Mesenchymal stem cell (in vitro differentiated cells and primary cell): ENCODE data around the gene TUB.
A peak's percentile ranks its signal among the peaks of the same experiment; 100 is the strongest.

ENCODE experiments used
- DNase-seq: peaks from one replicate; pipeline ENCODE4 v3.0.0-alpha.2; 2013
- H2AFZ ChIP-seq: one replicate; pipeline ENCODE4 v1.6.1; 2013; ENCODE audit warnings: low read depth, mild to moderate bottlenecking, control low read depth, inconsistent platforms, low read length, moderate library complexity
- H2AK5ac ChIP-seq: 2 replicates; pipeline ENCODE4 v1.6.1; 2013; ENCODE audit warnings: low read length, moderate library complexity, mild to moderate bottlenecking, inconsistent platforms; ENCODE audit not compliant: severe bottlenecking
- H2BK120ac ChIP-seq: one replicate; pipeline ENCODE4 v1.6.1; 2013; ENCODE audit warnings: low read depth, mild to moderate bottlenecking, inconsistent platforms, low read length, moderate library complexity
- H2BK12ac ChIP-seq, 2 experiments: one replicate each; pipeline ENCODE4 v1.6.1; 2013; ENCODE audit warnings: inconsistent platforms in 2 of 2, low read length in 2 of 2, mild to moderate bottlenecking in 2 of 2, moderate library complexity in 2 of 2, control low read depth in 1 of 2
- H2BK15ac ChIP-seq: one replicate; pipeline ENCODE4 v1.6.1; 2013; ENCODE audit warnings: mild to moderate bottlenecking, low read depth, inconsistent platforms; ENCODE audit not compliant: poor library complexity, severe bottlenecking
- H2BK5ac ChIP-seq: 2 replicates; pipeline ENCODE4 v1.6.1; 2013; ENCODE audit warnings: low read depth, mild to moderate bottlenecking, low read length, control low read depth, inconsistent platforms; ENCODE audit not compliant: poor library complexity, severe bottlenecking
- H3K14ac ChIP-seq, 2 experiments: one replicate each; pipeline ENCODE4 v1.6.1; 2013; ENCODE audit warnings: inconsistent platforms in 2 of 2, low read length in 2 of 2, control low read depth in 1 of 2, mild to moderate bottlenecking in 1 of 2, moderate library complexity in 1 of 2
- H3K18ac ChIP-seq, 2 experiments: one replicate each; pipeline ENCODE4 v1.6.1; 2013; ENCODE audit warnings: inconsistent platforms in 2 of 2, low read length in 2 of 2, control low read depth in 1 of 2, low read depth in 1 of 2, mild to moderate bottlenecking in 1 of 2
- H3K23ac ChIP-seq, 2 experiments: one replicate each; pipeline ENCODE4 v1.6.1; 2013; ENCODE audit warnings: inconsistent platforms in 2 of 2, low read length in 2 of 2, mild to moderate bottlenecking in 2 of 2, moderate library complexity in 2 of 2, control low read depth in 1 of 2
- H3K27ac ChIP-seq: 2 replicates; pipeline ENCODE4 v1.5.1; 2013; ENCODE audit warnings: mild to moderate bottlenecking, moderate library complexity, low read length, control low read depth, inconsistent platforms; ENCODE audit not compliant: poor library complexity, severe bottlenecking
- H3K27me3 ChIP-seq, 2 experiments: 2 replicates each; pipeline versions ENCODE4 v1.6.1 to v1.7.0; 2013; ENCODE audit warnings: low read length in 2 of 2, mild to moderate bottlenecking in 2 of 2, moderate library complexity in 2 of 2, control low read depth in 1 of 2, inconsistent platforms in 1 of 2; ENCODE audit not compliant: control insufficient read depth in 1 of 2, insufficient read depth in 1 of 2
- H3K36me3 ChIP-seq, 2 experiments: 2 replicates each; pipeline versions ENCODE4 v1.6.1 to v1.7.0; 2013; ENCODE audit warnings: low read length in 2 of 2, control low read depth in 1 of 2, inconsistent platforms in 1 of 2, low read depth in 1 of 2, mild to moderate bottlenecking in 1 of 2; ENCODE audit not compliant: insufficient read depth in 2 of 2, control insufficient read depth in 1 of 2
- H3K4ac ChIP-seq, 2 experiments: one replicate each; pipeline ENCODE4 v1.6.1; 2013; ENCODE audit warnings: inconsistent platforms in 2 of 2, low read length in 2 of 2, mild to moderate bottlenecking in 2 of 2, moderate library complexity in 2 of 2, control low read depth in 1 of 2, low read depth in 1 of 2
- H3K4me1 ChIP-seq: 2 replicates; pipeline ENCODE4 v1.6.1; 2013; ENCODE audit warnings: low read depth, low read length, control low read depth; ENCODE audit not compliant: control insufficient read depth, insufficient read depth
- H3K4me2 ChIP-seq: 2 replicates; pipeline ENCODE4 v1.6.1; 2013; ENCODE audit warnings: low read length, mild to moderate bottlenecking, inconsistent platforms; ENCODE audit not compliant: poor library complexity, severe bottlenecking
- H3K4me3 ChIP-seq, 2 experiments: 2 replicates each; pipeline versions ENCODE4 v1.5.1 to v1.7.0; 2013; ENCODE audit warnings: low read length in 2 of 2, mild to moderate bottlenecking in 2 of 2, control low read depth in 1 of 2, low read depth in 1 of 2; ENCODE audit not compliant: insufficient read depth in 1 of 2
- H3K79me1 ChIP-seq: replicated peaks from 2 replicates; pipeline ENCODE4 v1.6.1; 2013; ENCODE audit warnings: mild to moderate bottlenecking, control low read depth, low read length, inconsistent platforms; ENCODE audit not compliant: poor library complexity, severe bottlenecking
- H3K9ac ChIP-seq: 2 replicates; pipeline ENCODE4 v1.7.0; 2013; ENCODE audit warnings: mild to moderate bottlenecking, low read length, moderate library complexity
- H3K9me3 ChIP-seq: 2 replicates; pipeline ENCODE4 v1.7.0; 2013; ENCODE audit warnings: mild to moderate bottlenecking, low read length; ENCODE audit not compliant: control insufficient read depth
- H4K8ac ChIP-seq: one replicate; pipeline ENCODE4 v1.6.1; 2013; ENCODE audit warnings: inconsistent platforms, mild to moderate bottlenecking, low read length, moderate library complexity
- H4K91ac ChIP-seq: one replicate; pipeline ENCODE4 v1.6.1; 2013; ENCODE audit warnings: mild to moderate bottlenecking, low read length, inconsistent platforms
- WGBS: methylation state at CpG from one replicate; pipeline ENCODE4 v1.1.7; 2013; ENCODE audit warnings: mixed read lengths; 5-methylcytosine and 5-hydroxymethylcytosine counted together

The TUB gene

DNA sequence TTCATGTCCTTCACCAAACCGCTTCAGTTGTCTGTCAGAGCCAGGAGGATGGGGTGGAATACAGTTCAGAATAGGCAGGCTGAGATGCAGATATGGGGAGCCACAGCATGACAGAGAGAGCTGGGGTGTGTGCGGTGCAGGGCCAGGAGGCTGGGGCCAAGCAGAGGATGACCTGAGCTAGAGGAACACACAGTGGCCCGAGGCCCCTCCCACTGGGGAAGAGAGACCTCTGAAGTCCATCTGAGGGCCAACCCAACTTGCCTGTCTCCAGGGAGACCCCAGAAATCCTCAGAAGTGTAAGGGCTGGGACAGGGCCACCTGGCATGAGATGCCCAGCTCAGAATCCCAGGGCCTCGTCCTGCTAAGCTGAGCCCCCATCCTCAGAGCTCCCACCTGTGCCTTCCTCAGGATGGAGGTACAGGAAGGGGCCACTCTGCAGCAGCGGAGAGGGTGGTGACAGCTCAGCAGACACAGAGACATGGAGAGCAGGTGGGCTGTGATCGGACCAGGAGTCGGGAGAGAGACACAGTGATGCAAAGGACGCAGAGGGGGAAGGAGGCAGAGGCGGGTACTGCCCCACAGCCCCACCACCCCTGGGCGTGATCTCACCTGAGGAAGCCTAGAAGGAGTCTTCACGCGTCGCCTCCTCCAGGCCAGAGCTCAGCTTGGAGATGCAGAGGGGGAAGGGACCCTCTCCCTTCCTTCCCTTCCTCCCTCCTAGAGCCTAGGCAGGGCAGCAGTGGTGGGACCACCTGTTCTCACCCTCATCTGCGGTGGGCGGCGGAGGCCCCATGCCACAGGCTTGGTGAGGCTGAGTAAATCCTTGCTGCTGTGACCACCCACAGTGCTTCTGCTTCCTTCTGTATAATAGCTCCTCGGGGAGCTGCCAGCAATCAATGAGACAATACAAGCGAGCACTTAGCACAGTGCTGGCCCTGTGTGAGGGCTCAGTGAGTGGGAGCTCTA lies 9.1 kb upstream of the TUB start:
- H2AFZ ChIP-seq: no peak overlapping the region

GRCh38 chr11:8075119-8075726 lies 5.8 kb upstream of the TUB start:
- no peak overlapping the region for H4K91ac ChIP-seq
- no peak overlapping the region for H2BK120ac ChIP-seq
- H3K4me2 ChIP-seq: no peak overlapping the region
- H2AFZ ChIP-seq: no peak overlapping the region
- H3K4ac ChIP-seq: no peak overlapping the region
- no peak for DNase-seq
- no peak overlapping the region for H3K14ac ChIP-seq
- H4K8ac ChIP-seq: no peak overlapping the region
- H3K79me1 ChIP-seq: no peaks in the 10 kb centered on the region
- H3K27me3 ChIP-seq: peaks cover 21 to 76% of the 10 kb centered on the region in 2 experiments
- no peak overlapping the region for H2AK5ac ChIP-seq
- no peak overlapping the region for H2BK12ac ChIP-seq
- no peak overlapping the region for H2BK15ac ChIP-seq
- H3K9me3 ChIP-seq: no peaks in the 10 kb centered on the region
- 79% methylated on average over 2 of the region's 2 CpGs for WGBS
- no peaks in the 10 kb centered on the region for H3K4me1 ChIP-seq
- H3K27ac ChIP-seq: no peak overlapping the region
- no peaks in the 10 kb centered on the region for H3K36me3 ChIP-seq
- no peak overlapping the region for H3K18ac ChIP-seq
- H2BK5ac ChIP-seq: no peak overlapping the region
- no peak overlapping the region for H3K23ac ChIP-seq
- no peak overlapping the region for H3K4me3 ChIP-seq
- H3K9ac ChIP-seq: no peak overlapping the region

More for the DNA sequence above, 9.1 kb upstream of the TUB start:
- Histone ChIP-seq H2BK5ac (no peak overlapping the region), H3K27me3 (peaks cover 21 to 51% of the 10 kb centered on the region in 2 experiments), H3K18ac (no peak overlapping the region), H2AK5ac (no peak overlapping the region), H2BK15ac (no peak overlapping the region), H2BK120ac (no peak overlapping the region), H3K4me3 (no peak overlapping the region), H3K4ac (no peak overlapping the region), H3K79me1 (no peaks in the 10 kb centered on the region), H3K14ac (peak overlapping the region in 1 of 2 experiments; percentile 46), H3K9me3 (no peaks in the 10 kb centered on the region), H3K23ac (peak overlapping the region in 1 of 2 experiments; percentile 16), H3K36me3 (no peaks in the 10 kb centered on the region), H3K4me2 (no peak overlapping the region), H4K8ac (no peak overlapping the region), H3K27ac (no peak overlapping the region), H4K91ac (no peak overlapping the region), H2BK12ac (no peak overlapping the region), H3K9ac (no peak overlapping the region), H3K4me1 (peaks cover 12% of the 10 kb centered on the region)
- no peak for DNase-seq
- 72% methylated on average over 17 of the region's 18 CpGs for WGBS

- no peak overlapping the region for H4K91ac ChIP-seq
- no peak overlapping the region for H3K4me3 ChIP-seq
- no peak overlapping the region for H2AK5ac ChIP-seq
- no peak overlapping the region for H4K8ac ChIP-seq
- H2BK120ac ChIP-seq: no peak overlapping the region
- no peak overlapping the region for H3K4me2 ChIP-seq
- H2BK15ac ChIP-seq: no peak overlapping the region
- no peaks in the 10 kb centered on the region for H3K79me1 ChIP-seq
- H3K4me1 ChIP-seq: peaks cover 12% of the 10 kb centered on the region
- no peak overlapping the region for H3K23ac ChIP-seq
- no peaks in the 10 kb centered on the region for H3K9me3 ChIP-seq
- no peak overlapping the region for H2BK12ac ChIP-seq
- no peaks in the 10 kb centered on the region for H3K36me3 ChIP-seq
- no peak overlapping the region for H3K27ac ChIP-seq
- no peak for DNase-seq
- peaks cover 0 to 74% of the 10 kb centered on the region in 2 experiments for H3K27me3 ChIP-seq
- no peak overlapping the region for H3K14ac ChIP-seq
- H3K18ac ChIP-seq: no peak overlapping the region
- WGBS: 93% methylated on average over 4 of the region's 4 CpGs
- H2AFZ ChIP-seq: no peak overlapping the region
- no peak overlapping the region for H3K9ac ChIP-seq
- H2BK5ac ChIP-seq: no peak overlapping the region
- H3K4ac ChIP-seq: no peak overlapping the region
Measured at GRCh38 chr11:8079111-8079675, 1.8 kb upstream of the TUB start.
